Astrocyte (in vitro differentiated cells and primary cell): Measurements from ENCODE around the gene FRMD4B.

Experiments
- CTCF ChIP-seq: IDR thresholded peaks from 2 replicates; pipeline ENCODE4 v1.5.1; 2011; ENCODE audit warnings: low read depth, mild to moderate bottlenecking, inconsistent platforms, low read length, moderate library complexity; ENCODE audit not compliant: insufficient read depth
- EZH2 ChIP-seq: IDR thresholded peaks from 2 replicates; pipeline ENCODE4 v1.6.1; 2012; ENCODE audit warnings: mild to moderate bottlenecking, low read length, inconsistent platforms; ENCODE audit not compliant: insufficient read depth

GRCh38 chr3:69428657-69429255 lies 42.9 kb upstream of the FRMD4B start:
- TF ChIP-seq CTCF: no peak
- no peak for TF ChIP-seq EZH2
